Measurements from ENCODE around the gene PINK1.

- no peak for TF ChIP-seq CTCF (IDR thresholded peaks at IDR 0.05)
- TF ChIP-seq POLR2A (IDR thresholded peaks at IDR 0.05) = no peak
- no peak for TF ChIP-seq POLR2AphosphoS5 (IDR thresholded peaks at IDR 0.05)
These were observed 27.6 kb downstream of the PINK1 start for GRCh38 chr1:20660847-20661206.

Data from prostate gland (tissue), 2 donors.